Stimulated activated CD4-positive, alpha-beta T cell treated with anti-CD3 and anti-CD28 coated beads, Interleukin-4, amount 100 ng/mL, for 48 hours (primary cell): ENCODE results near the gene HCN3.
A peak's percentile ranks its signal among the peaks of the same experiment; 100 is the strongest.
"Not testable (repeated sequence)": the region's sequence is repeated elsewhere in the genome, so short reads cannot be mapped to it uniquely, and the experiment has no call there.

Experiments
- DNase-seq, 2 donors: peaks; one replicate each; pipeline ENCODE4 v3.0.0-alpha.2; 2020; ENCODE audit warnings: low read depth in 2 of 2

HCN3 gene

GRCh38 chr1:155277070-155277901, at the start of gene HCN3:
Gene HCN3, plus strand, starts transcription at chr1:155277463. Its CDS starts 128 bp downstream, at chr1:155277591.
- peak; percentile 92 to 97 for DNase-seq

- DNase-seq = no peak
These were observed 49.2 kb upstream of the HCN3 start for GRCh38 chr1:155228096-155228427.

- not testable (repeated sequence) for DNase-seq
These were observed 46.0 kb upstream of the HCN3 start for GRCh38 chr1:155231302-155231701.

- DNase-seq = not testable (repeated sequence)
These were observed 45.0 kb upstream of the HCN3 start for GRCh38 chr1:155232001-155232978.

- DNase-seq = not testable (repeated sequence)
These were observed 43.8 kb upstream of the HCN3 start for GRCh38 chr1:155233502-155233901.

GRCh38 chr1:155235375-155235774, 41.9 kb upstream of the HCN3 start:
- not testable (repeated sequence) for DNase-seq

- no peak for DNase-seq
These were observed 40.8 kb upstream of the HCN3 start for GRCh38 chr1:155236451-155236850.

GRCh38 chr1:155241069-155241679, 36.1 kb upstream of the HCN3 start:
- DNase-seq = peak; percentile 28 to 53

GRCh38 chr1:155241841-155242264, 35.4 kb upstream of the HCN3 start:
- DNase-seq = no peak

- no peak for DNase-seq
These were observed 34.4 kb upstream of the HCN3 start for GRCh38 chr1:155242805-155243358.

GRCh38 chr1:155244368-155245162, 32.7 kb upstream of the HCN3 start:
- peak; percentile 87 to 91 for DNase-seq

GRCh38 chr1:155245163-155245524, 32.1 kb upstream of the HCN3 start:
- DNase-seq = no peak

- DNase-seq = not testable (repeated sequence)
These were observed 30.5 kb upstream of the HCN3 start for GRCh38 chr1:155246796-155247195.

- DNase-seq = no peak
These were observed 29.4 kb upstream of the HCN3 start for GRCh38 chr1:155247667-155248553.

- DNase-seq = no peak
These were observed 27.0 kb upstream of the HCN3 start for GRCh38 chr1:155250246-155250632.

- peak; percentile 95 to 99 for DNase-seq
These were observed 26.4 kb upstream of the HCN3 start for GRCh38 chr1:155250633-155251449.

GRCh38 chr1:155251566-155251965, 25.7 kb upstream of the HCN3 start:
- no peak for DNase-seq

- DNase-seq = no peak
These were observed 24.1 kb upstream of the HCN3 start for GRCh38 chr1:155253208-155253607.

GRCh38 chr1:155253797-155254196, 23.5 kb upstream of the HCN3 start:
- no peak for DNase-seq
